Measurements from ENCODE around the gene ZSWIM1.

- TF ChIP-seq TAF1 (IDR thresholded peaks at IDR 0.05; ENCODE audit: borderline replicate concordance, low read depth, low read length) (no peak), POLR2A (IDR thresholded peaks at IDR 0.05; ENCODE audit: low read depth, low read length) (no peak), POLR2AphosphoS5 (IDR thresholded peaks at IDR 0.05; ENCODE audit: low read depth, low read length) (no peak)
These were observed 29.5 kb upstream of the ZSWIM1 start for GRCh38 chr20:45851501-45851900.

Data from GM12892 (cell line).